Activated CD4-positive, CD25-positive, alpha-beta regulatory T cell treated with anti-CD3 and anti-CD28 coated beads, Interleukin-2, amount 50 U/mL, for 72 hours (primary cell): ENCODE results near the gene AMMECR1.

Experiments used
- DNase-seq: peaks from one replicate; pipeline ENCODE4 v3.0.0; 2021

The AMMECR1 gene

DNA sequence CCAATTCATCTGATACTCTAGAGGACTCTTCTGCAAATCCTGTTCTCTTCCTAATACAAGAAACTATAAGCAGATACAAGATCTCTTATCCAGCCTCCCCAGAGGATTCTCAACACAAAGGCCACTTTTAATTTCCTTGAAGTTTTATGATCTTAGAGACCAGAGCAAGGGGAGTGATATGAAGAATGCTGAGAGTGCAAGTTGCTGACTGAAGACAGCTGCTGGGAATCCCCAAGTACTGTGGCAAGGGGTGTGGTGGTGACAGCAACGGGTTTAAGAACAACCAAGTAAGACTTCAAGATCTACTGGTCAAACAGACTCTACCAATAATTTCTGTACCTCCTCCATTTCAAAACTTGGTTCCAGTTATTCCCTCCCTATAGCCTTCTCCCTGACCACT lies 7.0 kb downstream of the AMMECR1 start:
- DNase-seq = no peak

DNA sequence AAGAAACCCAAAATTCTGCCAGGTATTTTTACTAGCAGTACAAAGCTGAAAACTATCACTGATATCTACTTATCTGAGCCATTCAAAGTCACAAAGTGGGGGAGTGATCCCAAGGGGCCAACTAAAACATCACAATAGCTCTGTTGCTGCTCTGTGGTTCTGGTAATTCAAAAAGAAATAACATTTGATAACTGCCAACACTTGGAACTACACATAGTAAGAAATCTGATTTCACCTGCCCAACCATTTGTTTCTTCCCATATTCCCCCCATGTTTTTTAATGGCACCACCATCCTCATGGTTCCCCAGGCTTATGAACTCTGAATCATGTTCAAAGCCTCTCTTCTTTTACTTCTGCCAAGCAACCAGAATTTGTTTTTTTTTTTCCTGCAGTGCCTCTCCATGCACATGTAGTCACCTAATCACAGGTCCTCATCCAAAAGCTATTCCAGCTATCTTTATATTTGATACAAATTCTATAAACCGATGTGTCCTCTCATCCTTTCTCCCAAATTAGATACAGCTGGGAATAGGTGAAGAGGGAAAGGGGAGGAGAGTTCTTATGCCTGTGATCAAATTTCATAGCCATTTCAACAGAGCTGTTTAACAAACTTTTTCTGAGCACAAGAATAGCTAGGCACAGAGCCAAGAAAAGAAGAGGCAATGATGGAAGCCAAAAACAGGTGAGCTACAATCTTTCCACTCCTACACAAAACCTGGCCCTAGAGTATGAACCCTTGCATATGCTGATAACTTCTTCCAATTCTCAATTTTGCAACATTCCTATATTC lies 7.7 kb downstream of the AMMECR1 start:
- DNase-seq = no peak

DNA sequence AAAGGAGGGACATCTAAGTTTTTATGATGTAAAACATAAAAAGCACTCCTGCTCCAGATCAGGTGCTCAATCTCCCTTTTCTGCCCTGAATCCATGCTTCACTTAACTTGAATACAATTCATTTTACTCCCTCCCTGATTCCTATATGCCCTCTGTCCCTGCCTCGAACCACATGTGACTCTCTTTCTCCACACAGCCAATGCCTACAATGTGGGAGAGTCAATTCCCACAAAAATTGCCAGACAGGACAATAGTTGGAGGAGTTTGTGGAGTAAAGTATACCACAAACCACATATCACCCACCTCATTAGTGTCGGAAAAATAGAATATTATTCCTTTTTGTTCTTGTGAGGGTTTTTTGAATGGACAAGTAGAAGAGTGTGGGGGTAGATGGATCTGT lies 9.7 kb downstream of the AMMECR1 start:
- no peak for DNase-seq

DNA sequence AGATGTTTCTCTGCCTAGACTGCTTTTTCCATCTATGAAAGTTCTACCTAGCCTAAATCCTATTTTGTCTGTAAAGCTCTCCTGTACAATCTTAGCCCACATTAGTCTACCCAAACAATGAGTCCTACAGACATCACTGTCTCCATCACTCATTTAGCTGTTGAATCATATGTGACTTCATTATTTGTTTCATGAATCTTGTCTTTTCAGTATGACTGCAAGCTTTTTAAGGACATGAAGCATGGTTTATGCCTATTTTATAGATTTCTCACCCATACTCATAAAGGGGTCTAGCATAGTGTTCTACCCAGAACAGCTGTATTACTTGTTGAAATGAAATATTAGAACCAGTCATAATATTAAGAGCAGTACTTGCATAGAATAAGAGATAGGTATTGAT lies 13.0 kb downstream of the AMMECR1 start:
- DNase-seq = no peak

DNA sequence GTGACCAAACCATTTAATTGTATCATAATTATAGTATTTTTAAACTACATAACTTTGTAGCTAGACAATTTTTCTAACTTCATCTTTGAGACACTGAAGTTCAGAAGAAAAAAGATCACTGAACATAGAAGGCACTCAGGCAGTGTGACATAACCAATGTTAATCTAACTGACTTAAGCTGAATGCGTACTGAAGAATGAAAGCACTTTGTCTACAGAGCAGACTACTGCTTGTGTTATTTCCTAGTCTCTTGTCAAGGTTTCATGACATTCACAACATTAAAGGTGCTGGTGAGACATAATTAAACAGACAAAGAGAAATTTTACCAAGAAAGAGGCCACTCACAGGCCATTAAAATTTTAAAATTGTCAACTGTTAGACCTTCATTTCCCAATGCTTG lies 13.5 kb downstream of the AMMECR1 start:
- no peak for DNase-seq

DNA sequence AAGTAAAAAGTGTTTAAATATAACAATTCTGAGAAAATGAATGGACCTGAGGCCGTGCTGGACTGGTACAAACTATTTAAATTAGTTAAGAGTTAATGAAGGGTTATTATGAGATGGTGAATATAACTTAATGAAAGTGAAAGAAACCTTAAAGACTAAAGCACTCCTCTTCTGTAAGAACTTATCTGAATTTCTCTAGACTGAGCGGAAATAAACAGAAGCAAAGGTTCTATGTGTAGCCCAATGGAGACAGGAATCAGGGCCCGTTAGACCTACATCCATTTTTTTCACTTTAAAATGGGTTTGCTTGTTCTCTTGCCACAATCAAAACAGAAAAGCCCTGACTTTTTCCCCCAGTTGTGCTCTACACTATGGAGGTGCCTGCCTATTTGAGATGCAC lies 14.9 kb downstream of the AMMECR1 start:
- no peak for DNase-seq

DNA sequence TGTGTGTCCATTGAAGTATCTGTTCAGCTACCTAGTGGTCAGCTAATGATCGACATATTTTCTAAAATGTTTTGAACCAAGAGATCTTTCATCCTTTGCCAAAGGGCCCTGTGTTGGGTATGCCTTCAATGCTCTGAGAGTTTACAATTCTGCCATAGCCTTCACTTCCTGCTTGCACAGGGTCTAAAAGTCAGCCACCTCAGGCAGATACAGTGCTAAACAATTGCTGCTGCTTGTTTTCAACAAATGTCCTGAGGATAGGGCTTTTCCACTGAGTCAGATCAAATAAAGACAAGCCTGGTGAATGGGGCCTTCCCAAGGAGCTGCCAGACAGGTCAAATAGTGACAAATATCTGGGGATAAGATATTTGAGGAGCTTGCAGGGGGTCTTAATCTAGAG lies 16.7 kb downstream of the AMMECR1 start:
- DNase-seq = no peak

DNA sequence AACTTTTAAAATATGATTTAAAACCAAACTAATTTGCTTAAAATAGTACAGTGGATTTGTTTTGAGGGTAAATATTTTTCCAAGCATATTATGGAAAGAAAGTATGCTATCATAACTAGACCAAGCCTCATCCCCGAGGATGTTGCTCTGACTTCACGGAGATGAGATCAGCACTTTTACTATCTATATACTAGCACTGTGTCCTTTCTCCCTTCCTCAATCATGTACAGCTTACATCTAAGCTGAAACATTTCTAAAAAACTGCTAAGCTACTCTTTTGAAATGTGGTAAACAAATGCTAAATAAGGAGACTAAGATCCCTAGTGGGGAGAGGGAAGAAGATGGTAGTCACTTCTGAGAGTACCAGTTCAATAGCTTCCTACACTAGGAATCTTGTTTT lies 23.8 kb downstream of the AMMECR1 start:
- no peak for DNase-seq

DNA sequence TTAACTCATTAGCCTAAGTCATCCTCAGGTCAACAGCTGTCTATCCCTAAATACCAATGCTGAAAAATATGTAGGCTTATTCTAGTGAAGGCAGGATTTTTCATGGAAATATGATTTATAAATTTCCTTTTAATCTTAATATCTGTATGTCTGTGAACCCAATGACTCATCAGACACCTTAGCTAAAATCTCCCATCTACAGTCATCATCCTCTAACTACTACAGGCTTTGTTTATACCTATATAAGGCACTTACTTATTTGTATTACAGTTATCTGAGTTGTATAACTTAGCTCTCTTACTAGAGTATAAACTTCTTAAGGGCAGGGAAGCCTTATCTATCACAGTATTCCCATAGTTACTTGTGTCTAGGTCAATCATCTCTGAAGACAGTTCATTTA lies 24.2 kb downstream of the AMMECR1 start:
- DNase-seq = no peak

DNA sequence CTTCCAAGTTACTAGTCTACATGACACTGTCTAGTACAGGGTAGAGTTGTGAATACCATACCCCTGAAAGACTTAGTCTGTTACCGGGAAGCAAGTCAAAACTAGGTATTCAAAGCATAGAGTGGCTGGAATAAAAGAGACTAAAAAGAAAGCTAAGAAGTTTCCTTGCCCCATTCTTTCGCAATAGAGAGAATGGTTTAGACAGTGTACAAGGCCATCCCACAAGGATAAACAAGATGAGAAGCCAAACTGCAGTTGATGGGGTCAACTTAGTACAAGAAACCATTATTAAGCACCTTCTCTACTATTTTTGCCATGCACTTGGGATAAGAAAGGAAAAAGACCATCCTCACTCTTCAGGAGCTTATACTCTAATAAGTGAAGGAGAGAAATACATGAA lies 30.3 kb downstream of the AMMECR1 start:
- DNase-seq = no peak

DNA sequence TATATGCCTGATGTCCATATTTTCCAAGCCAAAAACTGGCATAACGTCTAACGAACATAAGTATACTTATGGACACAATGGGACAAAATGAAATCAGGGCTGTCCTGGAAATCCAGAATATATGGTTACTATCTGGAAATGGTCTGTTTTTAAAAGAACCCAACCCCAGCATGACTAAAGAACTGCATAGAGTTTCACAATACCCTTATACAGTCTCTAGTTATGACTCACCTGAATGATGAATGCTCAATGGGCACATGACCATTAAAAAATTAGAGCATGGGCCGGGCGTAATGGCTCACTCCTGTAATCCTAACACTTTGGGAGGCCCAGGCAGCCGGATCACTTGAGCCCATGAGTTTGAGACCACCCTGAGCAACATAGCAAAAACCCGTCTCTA lies 31.8 kb downstream of the AMMECR1 start:
- no peak for DNase-seq

DNA sequence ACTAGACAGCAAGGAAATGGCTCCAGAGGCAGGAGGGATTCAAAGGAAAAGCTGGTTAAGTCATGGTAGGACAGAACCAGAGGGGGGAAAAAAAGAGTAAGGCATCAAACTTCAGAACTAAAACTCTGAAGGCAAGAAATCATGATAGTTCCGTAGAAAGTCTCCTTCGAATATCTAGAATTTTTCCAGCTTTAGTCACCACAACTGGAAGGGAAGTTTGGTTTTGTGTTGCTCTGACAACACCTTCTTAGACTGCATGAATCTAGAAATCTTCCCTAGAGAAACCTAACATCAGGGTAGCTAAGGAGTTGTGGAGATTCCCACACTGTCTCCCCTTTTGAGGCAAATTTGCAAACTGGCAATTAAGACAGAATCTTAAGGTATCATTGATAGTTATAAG lies 33.7 kb downstream of the AMMECR1 start:
- no peak for DNase-seq

DNA sequence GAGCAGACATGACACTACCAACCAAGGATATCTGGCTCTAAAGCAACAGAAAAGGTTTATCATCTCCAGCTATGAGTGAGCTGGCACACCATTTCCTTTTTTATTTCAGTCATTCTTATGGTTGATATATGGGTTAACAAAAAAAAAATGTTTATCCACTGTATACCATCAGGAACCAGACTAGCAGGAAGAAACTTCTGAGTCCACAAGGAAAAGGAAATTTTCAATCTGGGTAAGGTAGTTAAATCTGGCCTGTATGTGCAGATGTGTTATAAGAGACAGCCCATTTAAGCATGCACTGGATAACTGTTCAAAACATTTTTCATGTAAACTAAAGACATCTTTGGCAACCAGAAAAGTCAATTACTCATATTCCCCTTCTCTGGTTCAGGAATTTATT lies 35.0 kb downstream of the AMMECR1 start:
- DNase-seq = no peak

DNA sequence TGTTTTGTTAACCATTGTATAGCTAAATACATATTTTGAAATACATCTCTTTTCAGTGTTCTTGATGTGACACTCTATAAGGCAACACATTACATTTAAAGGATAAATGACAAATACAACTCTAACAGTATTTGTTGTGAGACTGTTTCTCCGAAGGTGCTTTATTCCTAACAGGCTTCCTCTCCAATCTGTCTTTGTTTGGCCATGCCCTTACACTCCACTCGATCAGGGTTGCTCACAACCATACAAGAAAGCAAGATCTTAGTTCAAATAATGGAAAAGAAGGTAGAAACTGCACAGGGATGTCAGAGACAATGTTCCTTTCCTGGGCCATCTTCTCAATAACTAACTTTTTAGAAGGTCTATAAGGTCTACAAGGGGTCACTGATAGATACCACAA lies 36.5 kb downstream of the AMMECR1 start:
- no peak for DNase-seq

DNA sequence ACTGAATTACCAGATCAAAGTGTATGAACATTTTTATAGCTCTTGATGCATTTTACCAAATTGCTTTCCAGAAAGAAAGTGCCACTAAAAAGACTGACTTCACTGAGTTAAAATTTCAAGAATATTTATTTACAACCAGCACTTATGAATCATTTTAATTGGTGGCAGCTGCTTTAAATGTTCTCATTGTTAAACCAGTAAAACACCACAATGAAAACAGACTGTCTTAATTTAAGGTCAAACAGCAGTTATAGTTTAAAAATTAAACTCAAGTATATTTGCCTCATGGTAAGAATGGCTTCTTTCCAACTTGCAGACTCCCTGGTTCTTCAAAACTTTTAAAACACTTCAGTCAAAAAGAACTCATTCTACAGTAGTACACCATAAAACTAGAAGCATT lies 36.9 kb downstream of the AMMECR1 start:
- DNase-seq = no peak

DNA sequence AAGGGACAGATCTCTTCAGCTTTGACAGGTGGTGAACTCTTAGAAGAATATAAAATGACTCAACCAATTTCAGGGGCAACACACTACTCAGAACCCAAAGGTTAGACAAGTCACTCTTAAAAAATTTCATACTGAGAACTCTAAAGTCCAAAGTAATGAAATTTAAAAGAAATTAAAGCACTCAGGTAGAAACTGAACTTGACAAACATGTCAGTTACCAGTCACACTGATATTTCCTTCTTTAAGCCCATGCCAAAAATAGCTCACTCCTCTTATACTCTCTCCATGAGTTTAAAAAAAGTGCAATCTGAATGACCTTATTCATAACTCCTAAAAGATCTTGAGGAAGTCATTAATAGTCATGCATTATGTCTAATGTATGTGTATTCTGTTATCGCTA lies 40.3 kb downstream of the AMMECR1 start:
- DNase-seq = no peak

DNA sequence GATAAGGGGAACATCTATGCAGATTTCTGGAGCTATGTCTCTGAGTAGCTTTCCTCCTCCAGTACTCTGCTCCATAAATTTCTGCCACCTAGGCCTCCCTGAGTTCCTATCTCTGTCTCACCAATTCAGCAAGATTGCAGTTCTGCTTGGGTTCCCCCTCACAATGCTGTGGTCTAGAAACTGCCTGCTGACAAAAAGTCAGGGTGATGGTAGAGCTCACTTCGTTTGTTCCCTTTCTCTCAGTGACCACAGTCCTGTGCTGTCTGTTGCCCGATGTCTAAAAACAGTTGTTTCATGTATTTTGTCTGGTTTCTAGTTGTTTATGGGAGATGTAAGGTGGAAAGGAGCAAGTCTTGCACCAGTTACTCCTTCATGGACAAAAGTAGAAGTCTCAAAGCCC lies 41.1 kb downstream of the AMMECR1 start:
- DNase-seq = no peak

DNA sequence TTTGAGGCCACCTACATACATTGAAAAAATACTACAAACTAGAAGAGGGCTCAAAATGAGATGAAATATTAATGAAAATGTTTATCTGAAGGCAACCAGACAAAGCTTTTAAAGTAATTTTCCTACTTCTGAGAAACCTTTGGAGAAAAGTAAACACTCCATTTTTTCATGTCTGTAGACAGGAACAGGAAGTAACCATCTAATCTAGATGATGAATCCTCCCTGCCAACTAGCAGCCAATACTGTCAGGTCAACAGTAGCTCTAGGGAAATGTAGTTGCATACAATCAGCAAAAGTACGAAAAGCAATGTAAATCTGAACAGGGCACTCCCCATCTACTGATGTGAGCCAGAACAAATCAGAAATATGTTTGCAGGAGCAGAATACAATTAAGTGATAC lies 49.0 kb downstream of the AMMECR1 start:
- no peak for DNase-seq

DNA sequence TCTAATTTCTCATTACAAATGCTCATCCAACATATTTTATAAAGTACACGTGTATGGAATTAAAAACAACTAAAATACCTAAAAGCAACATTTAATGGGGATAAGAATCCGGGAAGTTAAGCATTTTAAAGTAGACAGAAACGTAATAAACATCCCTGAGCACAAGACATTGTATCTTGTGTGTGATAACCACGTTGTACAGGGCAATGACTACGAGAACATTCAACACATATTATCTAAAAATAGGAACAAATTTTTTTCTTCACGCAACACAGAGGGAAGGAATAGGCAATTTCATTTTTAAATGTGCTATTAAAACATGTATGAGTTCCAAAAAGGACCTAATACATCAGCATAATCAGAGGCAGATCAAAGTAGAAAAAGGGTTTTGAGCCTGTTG lies 49.5 kb downstream of the AMMECR1 start:
- no peak for DNase-seq

DNA sequence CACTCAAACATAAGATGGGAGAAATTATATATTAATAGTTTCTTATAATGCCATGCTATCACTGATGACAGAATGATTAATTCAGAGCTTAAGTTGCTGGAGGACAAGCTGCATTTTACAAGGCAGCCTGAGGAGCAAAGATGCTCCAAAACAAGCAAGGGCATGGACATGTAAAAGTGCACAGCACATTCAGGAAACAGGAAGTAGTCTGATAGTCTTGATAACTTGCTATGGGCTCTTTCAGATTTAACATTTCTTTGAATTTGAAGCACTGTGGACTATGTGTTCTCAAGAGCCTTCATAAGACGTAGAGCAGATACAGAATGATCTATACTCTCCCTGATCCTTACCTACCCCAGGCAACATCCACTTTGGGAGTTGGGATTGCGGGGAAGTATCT lies 50.0 kb downstream of the AMMECR1 start:
- no peak for DNase-seq

DNA sequence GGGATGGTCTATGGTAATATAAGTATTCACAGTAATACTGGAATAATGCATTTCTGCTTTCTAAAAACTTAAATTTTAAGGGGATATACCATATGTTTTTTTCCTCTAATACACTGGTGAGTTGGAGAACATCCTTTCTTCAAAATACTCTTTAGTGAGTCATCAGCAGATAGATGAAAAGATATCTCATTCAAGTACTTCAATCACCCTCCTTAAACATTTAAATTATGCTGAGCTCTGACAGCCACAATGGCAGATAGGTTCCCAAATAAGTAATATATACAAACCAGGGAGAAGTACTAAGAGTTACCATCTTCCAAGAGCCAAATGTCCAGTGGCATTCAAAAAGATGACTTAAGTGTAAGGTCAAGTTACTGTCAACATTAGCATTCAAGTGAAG lies 52.2 kb downstream of the AMMECR1 start:
- no peak for DNase-seq

DNA sequence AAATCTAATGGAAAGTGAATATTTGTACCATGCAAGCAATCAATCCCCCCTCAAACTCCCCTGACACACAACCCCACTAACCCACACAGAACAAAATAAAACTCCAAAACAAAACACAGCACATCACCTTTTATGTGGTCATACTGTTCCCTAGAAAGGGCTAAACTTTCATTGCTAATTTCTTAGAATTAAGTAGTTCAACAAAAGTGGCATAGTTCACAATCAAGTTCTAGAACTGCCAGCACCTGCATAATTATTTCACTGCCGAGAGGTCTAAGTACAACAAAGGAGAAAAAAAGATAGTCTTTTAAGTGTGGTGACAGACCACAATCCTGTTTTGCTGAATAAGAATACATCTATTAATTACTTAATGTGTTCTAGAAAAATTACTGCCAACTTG lies 58.8 kb downstream of the AMMECR1 start:
- DNase-seq = no peak

DNA sequence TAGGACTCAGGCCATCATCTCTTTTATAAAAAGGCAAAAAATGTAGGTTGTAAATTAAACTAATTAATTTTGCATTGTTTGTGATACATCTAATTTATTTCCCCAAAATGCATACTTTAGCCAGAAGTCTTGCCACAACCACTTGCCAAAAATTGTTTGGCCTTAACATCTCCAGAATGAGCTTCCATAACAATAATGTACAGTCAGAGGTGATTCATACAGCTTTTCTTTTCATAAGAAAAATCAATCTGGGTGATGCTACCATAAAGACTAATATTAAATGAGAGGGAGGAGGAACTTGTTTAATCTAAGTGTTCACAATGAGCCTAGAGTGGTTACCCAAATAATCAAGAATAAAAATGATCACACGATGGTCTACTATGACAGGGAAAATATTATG lies 59.3 kb downstream of the AMMECR1 start:
- DNase-seq = no peak

DNA sequence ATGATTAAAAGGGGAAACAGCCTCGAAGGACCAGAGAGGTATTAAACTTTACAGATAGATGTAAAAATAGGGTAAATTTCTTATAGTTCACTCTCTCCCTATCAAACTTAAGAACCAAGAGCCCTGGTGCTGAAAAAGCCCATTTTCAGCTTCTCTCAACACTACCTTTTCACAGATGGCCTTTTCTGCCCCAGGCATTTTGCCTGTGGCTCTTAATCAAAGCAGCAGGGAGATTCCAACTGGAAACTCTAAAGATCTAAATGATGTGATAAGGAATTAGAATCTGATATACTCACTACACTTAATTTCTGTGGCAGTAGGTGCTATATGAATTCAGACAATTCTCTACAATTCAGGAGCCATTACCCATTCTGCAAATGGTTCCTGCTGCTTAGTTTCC lies 60.0 kb downstream of the AMMECR1 start:
- DNase-seq = no peak

DNA sequence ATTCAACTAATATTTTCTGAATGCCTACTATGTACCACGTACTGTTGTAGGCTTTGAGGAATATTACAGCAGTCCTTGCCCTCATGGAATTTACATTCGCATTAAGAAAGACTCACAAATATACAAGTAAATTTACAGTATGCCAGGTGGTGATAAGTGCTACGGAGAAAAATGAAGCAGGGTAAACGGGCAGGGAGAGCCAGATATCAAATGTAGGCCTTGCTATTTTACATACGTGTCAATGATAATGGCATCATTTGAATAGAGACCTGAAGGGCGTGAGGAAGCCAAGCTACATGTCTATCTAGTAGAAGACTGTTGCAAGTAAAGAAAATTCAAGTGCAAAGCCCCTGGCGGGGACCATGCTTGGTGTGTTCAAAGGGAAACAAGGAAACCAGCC lies 65.2 kb downstream of the AMMECR1 start:
- no peak for DNase-seq

DNA sequence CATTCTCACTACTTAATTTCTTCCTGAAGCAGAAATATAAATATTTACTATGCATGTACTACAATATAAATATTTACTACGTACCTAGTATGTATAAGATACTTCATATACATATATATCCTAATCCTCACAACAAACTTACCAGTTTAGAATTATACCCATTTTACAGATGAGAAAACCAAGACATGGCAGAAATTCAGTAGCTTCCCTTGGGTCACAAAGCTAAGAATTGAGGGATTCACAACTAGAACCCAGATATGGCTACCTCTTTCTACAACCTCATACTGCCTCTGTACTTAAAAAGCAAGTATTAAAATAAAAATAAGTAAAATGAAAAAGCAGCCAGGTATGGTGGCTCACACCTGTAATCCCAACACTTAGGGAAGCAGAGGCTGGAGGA lies 65.9 kb downstream of the AMMECR1 start:
- no peak for DNase-seq
